Measurements from ENCODE around the gene APP.

- TF ChIP-seq CTCF (IDR thresholded peaks at IDR 0.05) (no peak), EP300 (IDR thresholded peaks at IDR 0.05) (no peak), POLR2A (IDR thresholded peaks at IDR 0.05) (no peak)
These were observed 151.3 kb downstream of the APP start for GRCh38 chr21:26019236-26019635.
